GM20431 (cell line): ENCODE measurements around the gene TRIM37.

Experiments used
- in situ Hi-C: fragments of 300-500 bp; cut with MseI, MboI; formaldehyde crosslinking; loops from one replicate; pipeline ENCODE4 v1.15.0; 2020; ENCODE audit warnings: low sequenced_read_pairs; ENCODE audit not compliant: unreplicated experiment

Gene TRIM37

DNA sequence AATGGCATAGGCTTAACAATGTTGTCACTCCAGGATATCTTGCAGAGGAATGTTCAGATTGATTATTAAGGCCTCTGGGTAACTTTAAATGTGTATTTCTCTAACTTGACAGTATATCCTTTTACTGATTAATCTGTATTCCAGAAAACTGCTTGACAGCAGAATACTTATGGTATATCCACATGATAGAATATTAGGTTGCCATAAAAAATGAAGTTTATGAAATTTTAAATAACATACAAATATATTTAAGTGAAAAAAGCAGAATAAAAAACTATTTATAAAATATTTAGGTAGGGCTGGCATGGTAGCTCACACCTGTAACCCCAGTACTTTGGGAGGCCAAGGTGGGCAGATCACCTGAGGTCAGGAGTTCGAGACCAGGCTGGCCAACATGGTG, 106.7 kb downstream of the TRIM37 start:
- in situ Hi-C loops: loop anchor here (25.0 kb wide), 2 partner anchors 288 to 413 kb away; no protein-coding TSS in a partner anchor

DNA sequence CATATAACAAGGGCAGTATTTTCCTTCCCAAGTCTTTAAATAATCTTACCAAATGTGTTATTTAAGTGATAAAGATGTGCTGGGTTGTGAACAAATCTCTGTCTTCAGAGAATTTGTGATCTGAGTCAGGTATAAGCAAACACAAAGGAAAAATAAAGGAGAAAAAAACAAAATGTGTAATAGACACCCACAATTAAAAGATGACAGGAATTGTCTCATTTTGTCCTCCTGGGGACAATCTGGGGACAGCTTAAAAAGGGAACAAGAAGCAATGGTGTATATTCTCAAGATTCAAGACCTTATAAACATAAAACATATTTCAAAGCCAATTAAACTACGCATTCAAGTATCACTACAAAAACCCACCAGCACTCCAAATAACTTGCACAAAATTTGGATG, 107.2 kb downstream of the TRIM37 start:
- in situ Hi-C loops: no loop called here

- in situ Hi-C loops: no loop called here
These were observed 107.8 kb downstream of the TRIM37 start for GRCh38 chr17:58998871-58999270.

DNA sequence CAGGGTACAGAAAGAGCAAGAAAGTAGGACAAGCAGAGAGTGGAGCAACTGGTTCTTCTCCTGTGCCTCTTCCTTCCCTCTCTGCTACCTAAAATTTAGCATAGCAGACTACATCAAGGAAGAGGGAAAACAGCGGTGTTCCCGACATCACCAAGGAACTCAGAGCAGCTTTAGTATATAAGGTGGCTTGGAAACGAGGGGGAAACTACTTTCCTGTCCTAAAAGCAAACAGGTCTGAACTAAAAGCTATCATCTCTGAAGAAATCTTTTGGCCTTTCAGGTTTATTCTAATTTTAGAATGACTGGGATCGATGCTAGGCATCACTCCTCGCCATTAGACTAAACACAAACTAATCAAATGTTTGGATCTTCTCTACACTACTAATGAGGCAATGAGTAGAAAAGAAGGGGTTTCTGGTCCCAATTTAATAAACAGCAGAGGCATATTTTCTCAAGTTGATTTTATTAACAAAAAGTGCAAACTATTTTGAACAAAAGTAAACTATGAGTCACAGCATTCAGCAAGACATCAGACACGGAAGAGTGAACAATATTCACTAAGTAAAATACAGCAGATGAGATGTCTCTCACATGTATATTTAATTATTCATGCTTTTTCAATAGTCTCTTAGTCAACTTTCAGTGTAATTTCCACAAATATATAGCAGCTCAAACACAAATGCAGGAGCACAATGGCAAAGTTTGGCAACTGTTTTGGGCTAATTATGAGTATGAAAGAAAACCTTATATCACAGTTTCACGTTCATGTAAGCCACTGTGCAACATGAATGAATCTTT, 108.7 kb downstream of the TRIM37 start:
- in situ Hi-C loops: no loop called here

GRCh38 chr17:58996968-58997367, 109.7 kb downstream of the TRIM37 start:
- in situ Hi-C loops: no loop called here

GRCh38 chr17:58995247-58995940, 111.3 kb downstream of the TRIM37 start:
- in situ Hi-C loops: no loop called here

DNA sequence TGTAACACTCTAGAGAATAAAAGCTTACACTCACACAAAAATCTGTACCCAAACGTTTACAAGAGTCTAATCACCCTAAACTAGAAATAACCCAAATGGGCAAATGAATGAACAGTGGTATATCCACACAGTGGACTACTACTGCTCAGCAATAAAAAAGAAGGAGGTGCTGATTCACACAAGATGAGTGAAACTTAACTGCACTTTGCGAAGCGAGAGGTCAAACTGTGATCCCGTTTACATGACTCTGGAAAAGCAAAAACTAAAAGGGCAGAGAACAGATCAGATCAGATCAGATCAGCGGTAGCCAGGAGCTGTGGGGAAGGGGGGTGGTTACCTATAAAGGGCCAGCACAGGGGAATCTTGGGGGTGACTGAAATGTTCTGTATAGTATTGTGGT, 113.4 kb downstream of the TRIM37 start:
- in situ Hi-C loops: no loop called here

DNA sequence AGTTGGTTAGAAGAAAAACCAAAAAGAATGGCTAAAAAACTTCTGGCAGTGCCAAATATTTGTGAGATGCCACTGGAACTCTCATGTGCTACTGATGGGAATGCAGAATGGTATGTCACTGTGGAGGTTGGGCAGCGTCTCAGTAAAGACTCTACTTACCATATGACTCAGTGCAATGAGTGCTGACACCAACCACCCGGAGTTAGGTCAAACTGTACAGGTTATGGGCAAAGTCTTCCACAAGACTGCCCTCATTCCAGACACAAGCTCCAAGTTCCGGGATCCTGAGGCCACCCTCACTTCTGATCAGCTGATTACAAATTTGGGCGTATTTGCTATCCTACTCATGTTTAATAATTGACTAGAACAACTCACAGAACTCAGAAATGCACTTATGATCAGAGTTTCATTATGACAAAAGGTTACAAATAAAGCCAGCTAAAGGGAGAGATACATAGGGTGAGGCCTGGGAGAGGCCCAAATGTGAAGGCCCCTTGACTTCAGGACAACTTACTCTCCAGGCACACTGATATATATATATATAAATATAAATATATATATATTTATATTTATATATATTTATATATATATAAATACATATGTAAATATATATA, 114.9 kb downstream of the TRIM37 start:
- in situ Hi-C loops: no loop called here

GRCh38 chr17:58989629-58990028, 117.1 kb downstream of the TRIM37 start:
- in situ Hi-C loops: no loop called here

GRCh38 chr17:58985971-58986370, 120.7 kb downstream of the TRIM37 start:
- in situ Hi-C loops: no loop called here

DNA sequence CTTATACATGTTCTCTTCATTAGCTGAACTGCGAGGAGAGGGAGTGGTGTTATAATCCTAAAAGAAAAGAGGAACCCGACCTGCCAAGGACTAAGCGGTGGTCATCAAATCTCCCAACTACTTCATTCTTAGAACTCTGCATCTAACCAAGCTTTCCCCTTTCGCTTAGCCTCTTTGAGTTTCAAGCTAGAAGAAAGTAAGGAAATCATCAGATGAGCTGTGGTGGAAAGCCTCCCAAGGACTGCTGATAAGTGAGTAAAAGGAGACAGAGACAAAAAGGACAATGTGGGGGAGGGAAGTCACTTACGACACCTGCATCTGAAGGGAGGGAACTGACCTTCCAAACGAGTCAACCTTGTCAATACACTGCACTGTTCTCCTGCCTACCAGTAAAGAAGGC, 121.3 kb downstream of the TRIM37 start:
- in situ Hi-C loops: no loop called here

- in situ Hi-C loops: no loop called here
These were observed 124.1 kb downstream of the TRIM37 start for GRCh38 chr17:58982626-58983025.

DNA sequence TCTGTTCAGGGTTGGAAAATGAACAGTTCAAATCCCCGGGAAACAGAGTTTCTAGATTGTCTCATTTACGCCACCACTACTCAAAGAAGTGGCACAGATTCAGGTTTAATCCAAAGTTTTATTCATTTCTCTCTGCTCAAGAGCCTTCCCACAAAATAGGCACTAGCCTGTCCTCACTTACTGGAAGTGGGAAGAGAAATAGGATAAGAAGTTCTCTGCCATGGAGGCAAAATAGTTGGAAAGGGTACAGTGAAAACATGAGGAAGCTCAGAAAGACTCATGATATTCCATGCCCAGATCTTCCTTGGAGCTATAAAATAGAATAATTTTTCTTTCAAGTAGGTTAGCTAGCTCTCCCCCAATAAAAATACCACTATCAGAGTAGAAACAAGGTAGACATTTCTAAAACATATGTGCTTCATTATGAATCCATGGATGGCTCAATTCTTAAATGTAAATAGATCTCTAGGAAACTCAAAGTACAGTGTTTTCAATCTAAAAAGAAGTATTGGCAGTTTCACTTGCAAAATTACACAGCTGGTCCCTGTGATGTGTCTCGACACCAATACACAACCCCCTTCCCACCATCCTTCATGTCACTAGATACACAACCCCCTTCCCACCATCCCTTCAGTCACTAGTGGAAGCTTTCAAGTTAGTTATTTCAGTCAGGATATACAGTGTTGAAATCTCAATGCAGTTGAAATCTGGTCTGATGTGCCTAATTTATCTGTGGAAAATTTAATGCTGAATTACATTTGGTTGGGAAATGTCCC, 125.8 kb downstream of the TRIM37 start:
- in situ Hi-C loops: no loop called here

DNA sequence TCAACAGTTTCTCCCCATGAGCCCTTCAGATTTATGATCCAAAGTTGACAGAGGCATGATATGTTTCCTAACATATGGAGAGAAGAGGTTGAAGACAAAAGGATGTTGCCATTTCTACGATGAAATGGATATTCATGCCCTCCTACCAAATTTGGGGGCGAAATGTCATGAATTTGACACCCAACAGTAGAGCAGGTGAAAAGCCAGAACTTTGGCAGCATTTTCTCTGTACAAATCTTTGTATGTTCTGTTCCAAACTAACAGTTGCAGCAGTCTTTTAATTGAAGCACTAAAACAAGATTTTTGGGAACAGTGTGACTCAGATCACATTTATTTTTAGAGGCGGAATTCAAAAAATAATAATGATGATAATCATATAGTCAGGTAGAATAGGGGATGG, 130.1 kb downstream of the TRIM37 start:
- in situ Hi-C loops: no loop called here

- in situ Hi-C loops: no loop called here
These were observed 132.3 kb downstream of the TRIM37 start for GRCh38 chr17:58974354-58974753.

- in situ Hi-C loops: no loop called here
These were observed 135.8 kb downstream of the TRIM37 start for GRCh38 chr17:58970609-58971450.

DNA sequence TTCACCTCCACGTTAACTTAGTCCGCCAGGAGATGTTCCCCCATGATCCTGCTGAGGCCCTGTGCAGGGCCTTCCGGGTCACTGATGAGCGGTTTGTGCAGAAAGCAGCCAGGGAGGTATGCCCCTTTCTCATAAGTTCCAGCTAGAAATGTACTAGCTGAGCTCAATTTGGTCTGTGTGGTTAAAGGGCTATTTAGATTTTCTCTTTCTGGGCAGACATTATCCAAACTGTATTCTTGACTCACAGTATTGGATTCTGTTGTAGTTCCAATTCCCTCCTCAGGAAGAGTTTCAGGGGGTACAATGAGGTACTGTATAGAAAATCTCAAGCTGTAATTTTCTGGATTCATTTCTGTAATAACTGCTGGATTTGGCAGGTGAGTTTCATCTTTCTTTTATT, 137.1 kb downstream of the TRIM37 start:
- in situ Hi-C loops: no loop called here

- in situ Hi-C loops: no loop called here
These were observed 137.5 kb downstream of the TRIM37 start for GRCh38 chr17:58969156-58969555.

- in situ Hi-C loops: no loop called here
These were observed 138.1 kb downstream of the TRIM37 start for GRCh38 chr17:58968426-58969061.
